ENCODE data around the gene SH2D7. TPM values are rescaled to one million over a fixed set of nuclear protein-coding genes. Genes with fewer than 3 reads are reported as not detected.

SH2D7 gene
- polyA plus RNA-seq, 1 donor (not counting 4 experiments of a cell fraction or from before 2014, with no cell fraction given) = not detected

DNA sequence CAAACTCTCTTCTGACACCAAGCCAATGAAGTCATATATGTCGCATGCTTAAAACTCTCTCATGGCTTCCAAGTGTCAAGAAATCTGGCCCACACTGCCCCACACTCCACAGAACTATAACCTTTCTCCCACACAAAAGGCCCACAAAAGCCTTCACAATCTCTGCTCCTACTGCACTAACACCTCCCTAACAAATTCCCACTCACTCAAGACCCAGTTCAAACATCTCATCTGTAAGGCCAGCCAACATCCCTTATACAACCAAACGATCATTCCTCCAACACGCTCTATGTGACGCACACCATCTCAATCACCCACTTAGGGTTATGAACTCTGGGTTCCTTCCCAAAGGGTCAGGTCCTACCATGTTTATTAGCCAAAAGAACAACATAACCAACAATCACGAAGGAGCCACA, 28.4 kb upstream of the SH2D7 start:
- Histone ChIP-seq H3K9ac (ENCODE audit: control insufficient read depth, extremely low read depth, insufficient read depth, low read length) (no peak overlapping the region), H3K79me2 (ENCODE audit: control insufficient read depth, insufficient read depth, low read length) (peaks cover 73% of the 10 kb centered on the region), H3K9me3 (ENCODE audit: control insufficient read depth, low read depth, low read length) (no peaks in the 10 kb centered on the region), H4K20me1 (ENCODE audit: control insufficient read depth, extremely low read depth, insufficient read depth, low read length) (no peaks in the 10 kb centered on the region), H3K27me3 (ENCODE audit: control insufficient read depth, extremely low read depth, insufficient read depth, low read length) (no peaks in the 10 kb centered on the region), H3K4me1 (ENCODE audit: control insufficient read depth, extremely low read depth, insufficient read depth, low read length) (peaks cover 22% of the 10 kb centered on the region), H3K4me3 (ENCODE audit: control insufficient read depth in 2 of 3, extremely low read depth in 1 of 3, insufficient read depth in 2 of 3, low read depth in 1 of 3, low read length in 3 of 3) (no peak overlapping the region), H3K27ac (ENCODE audit: control insufficient read depth, insufficient read depth, low read length) (no peak overlapping the region), H3K36me3 (ENCODE audit: control insufficient read depth in 2 of 2, extremely low read depth in 1 of 2, insufficient read depth in 2 of 2, low read length in 2 of 2) (no peaks in the 10 kb centered on the region), H3K9me1 (ENCODE audit: control insufficient read depth, extremely low read depth, insufficient read depth, low read length) (peaks cover 3% of the 10 kb centered on the region), H2AFZ (ENCODE audit: control insufficient read depth, low read length) (no peak overlapping the region), H3K4me2 (ENCODE audit: control insufficient read depth, extremely low read depth, insufficient read depth, low read depth, low read length) (no peak overlapping the region)
- DNase-seq (ENCODE audit: low read depth, low spot score) (no peak), FAIRE-seq (no peak)
- dilution Hi-C loops (cut with MboI; ENCODE audit: extremely low pct_ligation_motif_present, low sequenced_read_pairs) = no loop called here
- TF ChIP-seq, protein P1, sequence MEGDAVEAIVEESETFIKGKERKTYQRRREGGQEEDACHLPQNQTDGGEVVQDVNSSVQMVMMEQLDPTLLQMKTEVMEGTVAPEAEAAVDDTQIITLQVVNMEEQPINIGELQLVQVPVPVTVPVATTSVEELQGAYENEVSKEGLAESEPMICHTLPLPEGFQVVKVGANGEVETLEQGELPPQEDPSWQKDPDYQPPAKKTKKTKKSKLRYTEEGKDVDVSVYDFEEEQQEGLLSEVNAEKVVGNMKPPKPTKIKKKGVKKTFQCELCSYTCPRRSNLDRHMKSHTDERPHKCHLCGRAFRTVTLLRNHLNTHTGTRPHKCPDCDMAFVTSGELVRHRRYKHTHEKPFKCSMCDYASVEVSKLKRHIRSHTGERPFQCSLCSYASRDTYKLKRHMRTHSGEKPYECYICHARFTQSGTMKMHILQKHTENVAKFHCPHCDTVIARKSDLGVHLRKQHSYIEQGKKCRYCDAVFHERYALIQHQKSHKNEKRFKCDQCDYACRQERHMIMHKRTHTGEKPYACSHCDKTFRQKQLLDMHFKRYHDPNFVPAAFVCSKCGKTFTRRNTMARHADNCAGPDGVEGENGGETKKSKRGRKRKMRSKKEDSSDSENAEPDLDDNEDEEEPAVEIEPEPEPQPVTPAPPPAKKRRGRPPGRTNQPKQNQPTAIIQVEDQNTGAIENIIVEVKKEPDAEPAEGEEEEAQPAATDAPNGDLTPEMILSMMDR (optimal IDR thresholded peaks at IDR 0.05 in 1 of 3, IDR thresholded peaks at IDR 0.05 in 1 of 3, conservative IDR thresholded peaks at IDR 0.05 in 1 of 3; ENCODE audit: extremely low read depth in 1 of 3, insufficient read depth in 2 of 3, low read length in 3 of 3) = no peak
- no peak for TF ChIP-seq EZH2 (IDR thresholded peaks at IDR 0.05; ENCODE audit: low read length)

DNA sequence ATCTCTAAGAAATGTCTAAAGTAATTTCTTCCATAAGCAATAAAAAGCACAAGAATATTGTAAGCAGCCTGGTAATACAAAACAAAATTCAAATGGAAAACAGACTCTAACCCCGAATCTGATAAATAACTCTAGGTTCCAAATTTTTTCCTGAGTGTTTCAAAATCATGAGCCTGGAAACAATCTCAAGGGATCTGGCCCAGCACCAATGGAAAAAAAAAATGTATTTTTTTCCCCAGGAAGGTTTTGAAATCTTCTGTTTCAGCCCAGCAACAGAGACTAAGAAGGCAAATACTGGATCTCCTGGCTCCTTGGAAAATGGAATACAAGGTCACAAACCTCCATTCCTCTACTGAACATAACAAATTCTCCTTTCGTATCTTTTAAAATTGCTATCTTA, 27.8 kb upstream of the SH2D7 start:
- FAIRE-seq (no peak), DNase-seq (ENCODE audit: low read depth, low spot score) (no peak)
- Histone ChIP-seq H3K36me3 (ENCODE audit: control insufficient read depth in 2 of 2, extremely low read depth in 1 of 2, insufficient read depth in 2 of 2, low read length in 2 of 2) (no peaks in the 10 kb centered on the region), H3K9me1 (ENCODE audit: control insufficient read depth, extremely low read depth, insufficient read depth, low read length) (peaks cover 3% of the 10 kb centered on the region), H2AFZ (ENCODE audit: control insufficient read depth, low read length) (no peak overlapping the region), H3K4me1 (ENCODE audit: control insufficient read depth, extremely low read depth, insufficient read depth, low read length) (peaks cover 17% of the 10 kb centered on the region), H3K27ac (ENCODE audit: control insufficient read depth, insufficient read depth, low read length) (no peak overlapping the region), H3K4me3 (ENCODE audit: control insufficient read depth in 2 of 3, extremely low read depth in 1 of 3, insufficient read depth in 2 of 3, low read depth in 1 of 3, low read length in 3 of 3) (no peak overlapping the region), H3K9me3 (ENCODE audit: control insufficient read depth, low read depth, low read length) (no peaks in the 10 kb centered on the region), H4K20me1 (ENCODE audit: control insufficient read depth, extremely low read depth, insufficient read depth, low read length) (no peaks in the 10 kb centered on the region), H3K4me2 (ENCODE audit: control insufficient read depth, extremely low read depth, insufficient read depth, low read depth, low read length) (no peak overlapping the region), H3K79me2 (ENCODE audit: control insufficient read depth, insufficient read depth, low read length) (peaks cover 73% of the 10 kb centered on the region), H3K27me3 (ENCODE audit: control insufficient read depth, extremely low read depth, insufficient read depth, low read length) (no peaks in the 10 kb centered on the region), H3K9ac (ENCODE audit: control insufficient read depth, extremely low read depth, insufficient read depth, low read length) (no peak overlapping the region)
- TF ChIP-seq EZH2 (IDR thresholded peaks at IDR 0.05; ENCODE audit: low read length) = no peak
- TF ChIP-seq, protein P1 (optimal IDR thresholded peaks at IDR 0.05 in 1 of 3, IDR thresholded peaks at IDR 0.05 in 1 of 3, conservative IDR thresholded peaks at IDR 0.05 in 1 of 3; ENCODE audit: extremely low read depth in 1 of 3, insufficient read depth in 2 of 3, low read length in 3 of 3) = no peak
- dilution Hi-C loops (cut with MboI; ENCODE audit: extremely low pct_ligation_motif_present, low sequenced_read_pairs) = no loop called here

Measured in keratinocyte (primary cell).